NCI-H748 treated with DMSO at 0.1 percent for 48 hours (cell line): ENCODE measurements around the gene KIF2C.
"Not testable (repeated sequence)": the region's sequence is repeated elsewhere in the genome, so short reads cannot be mapped to it uniquely, and the experiment has no call there.

ENCODE experiments used
- DNase-seq: peaks from one replicate; lab custom pipeline; 2025; lab: John Stamatoyannopoulos, UW

KIF2C gene

GRCh38 chr1:44719318-44719717 is 20.3 kb upstream of the KIF2C start:
- DNase-seq: no peak

- DNase-seq: no peak
Observed at GRCh38 chr1:44720281-44720680, 19.4 kb upstream of the KIF2C start.

- peak; percentile 74 for DNase-seq
Observed at GRCh38 chr1:44721485-44722361, 17.9 kb upstream of the KIF2C start.

GRCh38 chr1:44723064-44723463 is 16.6 kb upstream of the KIF2C start:
- DNase-seq: no peak

GRCh38 chr1:44723496-44724295 is 15.9 kb upstream of the KIF2C start:
- no peak for DNase-seq

- DNase-seq: no peak
Observed at GRCh38 chr1:44724296-44724954, 15.2 kb upstream of the KIF2C start.

- DNase-seq: no peak
Observed at GRCh38 chr1:44724955-44725698, 14.5 kb upstream of the KIF2C start.

- DNase-seq: peak; percentile 96
Observed at GRCh38 chr1:44730741-44731512, 8.7 kb upstream of the KIF2C start, which contains the start of gene RNU5D-1. Gene RNU5D-1, minus strand, starts transcription at chr1:44731170.

- no peak for DNase-seq
Observed at GRCh38 chr1:44733365-44733764, 6.3 kb upstream of the KIF2C start.

- DNase-seq: no peak
Observed at GRCh38 chr1:44733784-44734183, 5.9 kb upstream of the KIF2C start.

- DNase-seq: no peak
Observed at GRCh38 chr1:44735992-44736391, 3.6 kb upstream of the KIF2C start.

- DNase-seq: not testable (repeated sequence)
Observed at GRCh38 chr1:44738953-44739306, 707 bp upstream of the KIF2C start.

- no peak for DNase-seq
Observed at GRCh38 chr1:44740179-44740617, 561 bp downstream of the KIF2C start.

- DNase-seq: no peak
Observed at GRCh38 chr1:44743211-44743610, 3.6 kb downstream of the KIF2C start.

- no peak for DNase-seq
Observed at GRCh38 chr1:44747878-44748277, 8.2 kb downstream of the KIF2C start.

- DNase-seq: no peak
Observed at GRCh38 chr1:44757420-44757819, 17.8 kb downstream of the KIF2C start.

GRCh38 chr1:44759077-44759476 is 19.4 kb downstream of the KIF2C start:
- DNase-seq: no peak

GRCh38 chr1:44760876-44761275 is 21.2 kb downstream of the KIF2C start:
- no peak for DNase-seq

- not testable (repeated sequence) for DNase-seq
Observed at GRCh38 chr1:44766421-44766820, 26.8 kb downstream of the KIF2C start.

GRCh38 chr1:44775078-44775929 is 35.7 kb downstream of the KIF2C start, which contains the start of gene RPS8:
Gene RPS8, plus strand, starts transcription at chr1:44775540. Its CDS starts 57 bp downstream, at chr1:44775597.
- peak; percentile 81 for DNase-seq
